WTC11 (cell line): ENCODE results near the gene PLXDC2. TPM values are rescaled to one million over a fixed set of nuclear protein-coding genes. Genes with fewer than 3 reads are reported as not detected.
A peak's percentile ranks its signal among the peaks of the same experiment; 100 is the strongest.

Source experiments
- ATAC-seq: fragments of 200-7000 bp; cut with Tn5 transposase; 2 replicates; pipeline ENCODE4 v1.10.0; 2021; ENCODE audit warnings: mild to moderate bottlenecking, moderate library complexity
- CTCF ChIA-PET: fragments of 300-600 bp; sonication (Branson Sonifier 250); formaldehyde crosslinking; loops from one replicate; lab custom pipeline; 2021; ENCODE audit warnings: antibody characterized with exemption; lab: Charles Lee
- POLR2A ChIA-PET: fragments of 350-600 bp; sonication (Branson Sonifier 250); formaldehyde crosslinking; loops from one replicate; lab custom pipeline; 2021; ENCODE audit warnings: antibody characterized with exemption; lab: Charles Lee
- DNase-seq: peaks from one replicate; pipeline ENCODE4 v3.0.0; 2021; ENCODE audit warnings: low spot score
- H3K27ac Mint-ChIP-seq: 2 replicates; pipeline ENCODE4 v1.8.0; 2021; ENCODE audit warnings: mixed read lengths
- H3K27me3 Mint-ChIP-seq: 2 replicates; pipeline ENCODE4 v1.8.0; 2021; ENCODE audit warnings: low read depth, mild to moderate bottlenecking, moderate library complexity, mixed read lengths
- H3K36me3 Mint-ChIP-seq: 2 replicates; pipeline ENCODE4 v1.8.0; 2021; ENCODE audit warnings: mixed read lengths
- H3K4me1 Mint-ChIP-seq: 2 replicates; pipeline ENCODE4 v1.8.0; 2022; ENCODE audit warnings: mixed read lengths
- H3K4me3 Mint-ChIP-seq: 2 replicates; pipeline ENCODE4 v1.8.0; 2021; ENCODE audit warnings: mild to moderate bottlenecking, moderate library complexity, mixed read lengths
- H3K9me3 Mint-ChIP-seq: 2 replicates; pipeline ENCODE4 v1.8.0; 2021; ENCODE audit warnings: mixed read lengths
- ATF1 ChIP-seq: sonication (generic); formaldehyde crosslinking; IDR thresholded peaks from 2 replicates; pipeline ENCODE4 v1.8.1; 2023; ENCODE audit warnings: mild to moderate bottlenecking, moderate library complexity, missing genetic modification reagents
- FOXJ3 ChIP-seq: sonication (generic); formaldehyde crosslinking; IDR thresholded peaks from 2 replicates; pipeline ENCODE4 v1.9.0; 2021; ENCODE audit warnings: missing genetic modification reagents, mild to moderate bottlenecking, borderline replicate concordance
- FOXP1 ChIP-seq: sonication (generic); formaldehyde crosslinking; IDR thresholded peaks from 2 replicates; pipeline ENCODE4 v1.8.0; 2022; ENCODE audit warnings: missing genetic modification reagents, mild to moderate bottlenecking, moderate library complexity, borderline replicate concordance
- GRHL2 ChIP-seq: fragments of 250-450 bp; sonication (Bioruptor Pico); IDR thresholded peaks from 2 replicates; pipeline ENCODE4 v1.8.0; 2022; ENCODE audit warnings: mild to moderate bottlenecking, moderate library complexity; ENCODE audit not compliant: insufficient replicate concordance, severe bottlenecking
- HMGA2 ChIP-seq: fragments of 250-450 bp; sonication (Bioruptor Pico); IDR thresholded peaks from 2 replicates; pipeline ENCODE4 v1.4.0; 2021; ENCODE audit warnings: mild to moderate bottlenecking, moderate library complexity
- IRF2 ChIP-seq: sonication (generic); formaldehyde crosslinking; IDR thresholded peaks from 2 replicates; pipeline ENCODE4 v1.8.0; 2022; ENCODE audit warnings: low read depth, missing genetic modification reagents, borderline replicate concordance
- JAZF1 ChIP-seq: fragments of 250-450 bp; sonication (Bioruptor Pico); IDR thresholded peaks from 2 replicates; pipeline ENCODE4 v1.9.0; 2021; ENCODE audit warnings: moderate library complexity, mild to moderate bottlenecking, inconsistent platforms
- NR1H2 ChIP-seq: sonication (generic); formaldehyde crosslinking; IDR thresholded peaks from 2 replicates; pipeline ENCODE4 v1.9.0; 2021; ENCODE audit warnings: mild to moderate bottlenecking, moderate library complexity, missing genetic modification reagents
- PRRX2 ChIP-seq: fragments of 250-450 bp; sonication (Bioruptor Pico); IDR thresholded peaks from 2 replicates; pipeline ENCODE4 v1.8.0; 2021; ENCODE audit warnings: mild to moderate bottlenecking
- SP1 ChIP-seq: sonication (generic); formaldehyde crosslinking; conservative IDR thresholded peaks from 2 replicates; pipeline ENCODE4 v1.8.1; 2022; ENCODE audit warnings: missing genetic modification reagents
- ZNF121 ChIP-seq: sonication (generic); formaldehyde crosslinking; IDR thresholded peaks from 2 replicates; pipeline ENCODE4 v1.8.0; 2023; ENCODE audit warnings: missing genetic modification reagents
- ZNF263 ChIP-seq: sonication (generic); formaldehyde crosslinking; IDR thresholded peaks from 2 replicates; pipeline ENCODE4 v1.8.1; 2022; ENCODE audit warnings: low read depth, mild to moderate bottlenecking, moderate library complexity, missing genetic modification reagents
- ZNF423 ChIP-seq: fragments of 250-450 bp; sonication (Bioruptor Pico); IDR thresholded peaks from 2 replicates; pipeline ENCODE4 v2.1.2; 2022; ENCODE audit warnings: mild to moderate bottlenecking, moderate library complexity
- total RNA-seq: library from RNA; stranded (reverse); gene quantifications from 3 replicates; pipeline ENCODE4 v1.2.3, GENCODE V29; 2021
- TF ChIP-seq, protein P1 (sequence below): fragments of 250-450 bp; sonication (Bioruptor Pico); IDR thresholded peaks from 2 replicates; pipeline ENCODE4 v1.9.0; 2021; ENCODE audit warnings: mild to moderate bottlenecking
- TF ChIP-seq, protein P2 (sequence below): sonication (generic); formaldehyde crosslinking; IDR thresholded peaks from 2 replicates; pipeline ENCODE4 v1.8.0; 2022; ENCODE audit warnings: mild to moderate bottlenecking, missing genetic modification reagents
- TF ChIP-seq, protein P3 (sequence below): sonication (generic); formaldehyde crosslinking; IDR thresholded peaks from 2 replicates; pipeline ENCODE4 v1.8.1; 2023; ENCODE audit warnings: mild to moderate bottlenecking, missing genetic modification reagents, moderate library complexity
- TF ChIP-seq, protein P4 (sequence below): sonication (generic); formaldehyde crosslinking; IDR thresholded peaks from 2 replicates; pipeline ENCODE4 v1.8.0; 2023; ENCODE audit warnings: mild to moderate bottlenecking, missing genetic modification reagents
- TF ChIP-seq, protein P5 (sequence below): sonication (generic); formaldehyde crosslinking; IDR thresholded peaks from 2 replicates; pipeline ENCODE4 v1.8.1; 2022; ENCODE audit warnings: low read depth, mild to moderate bottlenecking, moderate library complexity, missing genetic modification reagents, borderline replicate concordance
- TF ChIP-seq, protein P6 (sequence below): sonication (generic); formaldehyde crosslinking; IDR thresholded peaks from 2 replicates; pipeline ENCODE4 v1.8.1; 2023; ENCODE audit warnings: mild to moderate bottlenecking, missing genetic modification reagents, moderate library complexity

The PLXDC2 gene
- total RNA-seq, 1 experiment from 2014 or later = 31.7 TPM

DNA sequence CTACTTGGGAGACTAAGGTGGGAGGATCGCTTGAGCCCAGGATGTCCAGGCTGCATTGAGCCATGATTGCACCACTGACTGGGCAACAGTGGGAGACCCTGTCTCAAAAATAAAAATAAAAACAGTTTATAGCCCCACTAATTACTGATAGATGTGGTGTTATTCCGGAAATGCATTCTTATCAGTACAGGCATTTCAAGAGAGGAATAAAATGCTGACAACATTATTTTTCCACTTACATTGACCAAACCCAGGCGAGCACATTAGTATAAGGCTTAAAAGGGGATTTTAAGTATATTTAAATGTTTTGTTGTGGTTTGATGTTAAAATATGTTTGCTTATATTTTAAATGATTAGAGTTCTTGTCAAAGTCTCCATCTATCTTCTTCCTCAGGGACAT lies 359.5 kb downstream of the PLXDC2 start:
- no peak for DNase-seq
- no peak for ATAC-seq
- Mint-ChIP-seq H3K4me3 (no peak overlapping the region), H3K4me1 (peaks cover 30% of the 10 kb centered on the region), H3K27ac (no peak overlapping the region), H3K36me3 (no peaks in the 10 kb centered on the region)
- ChIA-PET POLR2A (no interaction called here), CTCF (no interaction called here)
- TF ChIP-seq ZNF121 (CRISPR knock-in tag) (no peak), HMGA2 (CRISPR knock-in tag) (no peak), ZNF263 (CRISPR knock-in tag) (no peak), GRHL2 (CRISPR knock-in tag) (no peak), ZNF423 (no peak), NR1H2 (no peak), IRF2 (CRISPR knock-in tag) (no peak), JAZF1 (CRISPR knock-in tag) (no peak)
- TF ChIP-seq, protein P1, sequence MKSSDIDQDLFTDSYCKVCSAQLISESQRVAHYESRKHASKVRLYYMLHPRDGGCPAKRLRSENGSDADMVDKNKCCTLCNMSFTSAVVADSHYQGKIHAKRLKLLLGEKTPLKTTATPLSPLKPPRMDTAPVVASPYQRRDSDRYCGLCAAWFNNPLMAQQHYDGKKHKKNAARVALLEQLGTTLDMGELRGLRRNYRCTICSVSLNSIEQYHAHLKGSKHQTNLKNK (CRISPR knock-in tag) = no peak
- TF ChIP-seq, protein P2, sequence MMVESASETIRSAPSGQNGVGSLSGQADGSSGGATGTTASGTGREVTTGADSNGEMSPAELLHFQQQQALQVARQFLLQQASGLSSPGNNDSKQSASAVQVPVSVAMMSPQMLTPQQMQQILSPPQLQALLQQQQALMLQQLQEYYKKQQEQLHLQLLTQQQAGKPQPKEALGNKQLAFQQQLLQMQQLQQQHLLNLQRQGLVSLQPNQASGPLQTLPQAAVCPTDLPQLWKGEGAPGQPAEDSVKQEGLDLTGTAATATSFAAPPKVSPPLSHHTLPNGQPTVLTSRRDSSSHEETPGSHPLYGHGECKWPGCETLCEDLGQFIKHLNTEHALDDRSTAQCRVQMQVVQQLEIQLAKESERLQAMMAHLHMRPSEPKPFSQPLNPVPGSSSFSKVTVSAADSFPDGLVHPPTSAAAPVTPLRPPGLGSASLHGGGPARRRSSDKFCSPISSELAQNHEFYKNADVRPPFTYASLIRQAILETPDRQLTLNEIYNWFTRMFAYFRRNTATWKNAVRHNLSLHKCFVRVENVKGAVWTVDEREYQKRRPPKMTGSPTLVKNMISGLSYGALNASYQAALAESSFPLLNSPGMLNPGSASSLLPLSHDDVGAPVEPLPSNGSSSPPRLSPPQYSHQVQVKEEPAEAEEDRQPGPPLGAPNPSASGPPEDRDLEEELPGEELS (CRISPR knock-in tag) = no peak
- TF ChIP-seq, protein P3, sequence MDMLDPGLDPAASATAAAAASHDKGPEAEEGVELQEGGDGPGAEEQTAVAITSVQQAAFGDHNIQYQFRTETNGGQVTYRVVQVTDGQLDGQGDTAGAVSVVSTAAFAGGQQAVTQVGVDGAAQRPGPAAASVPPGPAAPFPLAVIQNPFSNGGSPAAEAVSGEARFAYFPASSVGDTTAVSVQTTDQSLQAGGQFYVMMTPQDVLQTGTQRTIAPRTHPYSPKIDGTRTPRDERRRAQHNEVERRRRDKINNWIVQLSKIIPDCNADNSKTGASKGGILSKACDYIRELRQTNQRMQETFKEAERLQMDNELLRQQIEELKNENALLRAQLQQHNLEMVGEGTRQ = no peak
- TF ChIP-seq, all 79 proteins: peak for 0
- Mint-ChIP-seq H3K9me3 (no peaks in the 10 kb centered on the region), H3K27me3 (no peaks in the 10 kb centered on the region)

DNA sequence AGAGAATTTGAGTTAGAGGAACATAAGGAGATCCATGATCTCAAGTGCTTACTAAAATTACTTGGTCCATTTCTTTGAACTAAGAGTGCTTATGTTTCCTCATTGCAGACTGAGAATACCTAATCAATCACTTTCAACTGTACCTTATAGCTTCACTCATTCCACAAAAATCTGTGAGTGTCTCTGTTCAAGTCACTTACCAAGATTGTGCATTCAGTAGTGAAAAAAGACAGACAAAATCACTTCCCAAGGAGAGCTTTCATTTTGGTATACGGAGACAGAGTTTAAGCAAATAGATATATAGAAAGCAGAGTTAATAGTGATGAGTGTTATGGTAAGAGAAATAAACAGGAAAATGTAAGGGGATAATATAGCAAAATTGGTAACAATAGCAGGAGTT lies 364.5 kb downstream of the PLXDC2 start:
- Mint-ChIP-seq H3K4me3 (no peak overlapping the region), H3K27me3 (no peaks in the 10 kb centered on the region), H3K36me3 (no peaks in the 10 kb centered on the region), H3K4me1 (peaks cover 40% of the 10 kb centered on the region), H3K9me3 (no peaks in the 10 kb centered on the region), H3K27ac (peak overlapping the region; percentile 0; the same call in 1 of the 2 replicates)
- CTCF ChIA-PET = no interaction called here
- POLR2A ChIA-PET = no interaction called here
- no peak for DNase-seq
- TF ChIP-seq FOXP1 (CRISPR knock-in tag) (no peak), FOXJ3 (CRISPR knock-in tag) (no peak), JAZF1 (CRISPR knock-in tag) (no peak), ATF1 (CRISPR knock-in tag) (no peak), PRRX2 (CRISPR knock-in tag) (no peak), SP1 (no peak)
- TF ChIP-seq, protein P4, sequence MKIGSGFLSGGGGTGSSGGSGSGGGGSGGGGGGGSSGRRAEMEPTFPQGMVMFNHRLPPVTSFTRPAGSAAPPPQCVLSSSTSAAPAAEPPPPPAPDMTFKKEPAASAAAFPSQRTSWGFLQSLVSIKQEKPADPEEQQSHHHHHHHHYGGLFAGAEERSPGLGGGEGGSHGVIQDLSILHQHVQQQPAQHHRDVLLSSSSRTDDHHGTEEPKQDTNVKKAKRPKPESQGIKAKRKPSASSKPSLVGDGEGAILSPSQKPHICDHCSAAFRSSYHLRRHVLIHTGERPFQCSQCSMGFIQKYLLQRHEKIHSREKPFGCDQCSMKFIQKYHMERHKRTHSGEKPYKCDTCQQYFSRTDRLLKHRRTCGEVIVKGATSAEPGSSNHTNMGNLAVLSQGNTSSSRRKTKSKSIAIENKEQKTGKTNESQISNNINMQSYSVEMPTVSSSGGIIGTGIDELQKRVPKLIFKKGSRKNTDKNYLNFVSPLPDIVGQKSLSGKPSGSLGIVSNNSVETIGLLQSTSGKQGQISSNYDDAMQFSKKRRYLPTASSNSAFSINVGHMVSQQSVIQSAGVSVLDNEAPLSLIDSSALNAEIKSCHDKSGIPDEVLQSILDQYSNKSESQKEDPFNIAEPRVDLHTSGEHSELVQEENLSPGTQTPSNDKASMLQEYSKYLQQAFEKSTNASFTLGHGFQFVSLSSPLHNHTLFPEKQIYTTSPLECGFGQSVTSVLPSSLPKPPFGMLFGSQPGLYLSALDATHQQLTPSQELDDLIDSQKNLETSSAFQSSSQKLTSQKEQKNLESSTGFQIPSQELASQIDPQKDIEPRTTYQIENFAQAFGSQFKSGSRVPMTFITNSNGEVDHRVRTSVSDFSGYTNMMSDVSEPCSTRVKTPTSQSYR = no peak
- no peak for ATAC-seq

DNA sequence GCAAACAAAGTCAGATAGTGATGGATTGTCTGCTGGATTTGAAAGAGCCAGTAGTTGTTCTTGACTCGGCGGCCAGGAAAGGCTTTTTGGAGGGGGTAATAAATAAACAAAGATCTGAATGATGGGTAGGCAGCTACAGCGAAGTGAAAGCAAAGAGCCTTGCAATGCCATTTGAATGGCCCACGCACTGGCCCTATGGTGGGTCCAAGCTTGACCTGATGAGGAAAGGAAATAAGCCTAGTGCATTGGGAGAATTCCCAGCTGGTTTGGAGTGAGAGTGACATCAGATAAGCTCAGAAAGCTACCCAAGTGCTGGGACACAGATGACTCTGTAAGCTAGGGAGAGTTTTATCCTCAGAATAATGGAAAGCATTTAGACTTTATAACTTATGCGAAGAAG lies 365.2 kb downstream of the PLXDC2 start:
- Mint-ChIP-seq H3K36me3 (peaks cover 3% of the 10 kb centered on the region), H3K27ac (no peak overlapping the region)
- DNase-seq = no peak
- no peak for TF ChIP-seq FOXJ3 (CRISPR knock-in tag)
- TF ChIP-seq, protein P5, sequence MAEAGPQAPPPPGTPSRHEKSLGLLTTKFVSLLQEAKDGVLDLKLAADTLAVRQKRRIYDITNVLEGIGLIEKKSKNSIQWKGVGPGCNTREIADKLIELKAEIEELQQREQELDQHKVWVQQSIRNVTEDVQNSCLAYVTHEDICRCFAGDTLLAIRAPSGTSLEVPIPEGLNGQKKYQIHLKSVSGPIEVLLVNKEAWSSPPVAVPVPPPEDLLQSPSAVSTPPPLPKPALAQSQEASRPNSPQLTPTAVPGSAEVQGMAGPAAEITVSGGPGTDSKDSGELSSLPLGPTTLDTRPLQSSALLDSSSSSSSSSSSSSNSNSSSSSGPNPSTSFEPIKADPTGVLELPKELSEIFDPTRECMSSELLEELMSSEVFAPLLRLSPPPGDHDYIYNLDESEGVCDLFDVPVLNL (CRISPR knock-in tag) = no peak
- TF ChIP-seq, protein P6, sequence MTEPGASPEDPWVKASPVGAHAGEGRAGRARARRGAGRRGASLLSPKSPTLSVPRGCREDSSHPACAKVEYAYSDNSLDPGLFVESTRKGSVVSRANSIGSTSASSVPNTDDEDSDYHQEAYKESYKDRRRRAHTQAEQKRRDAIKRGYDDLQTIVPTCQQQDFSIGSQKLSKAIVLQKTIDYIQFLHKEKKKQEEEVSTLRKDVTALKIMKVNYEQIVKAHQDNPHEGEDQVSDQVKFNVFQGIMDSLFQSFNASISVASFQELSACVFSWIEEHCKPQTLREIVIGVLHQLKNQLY (CRISPR knock-in tag) = no peak
- TF ChIP-seq, all 79 proteins: peak for 0
- Mint-ChIP-seq H3K4me1 (peaks cover 40% of the 10 kb centered on the region), H3K27me3 (no peaks in the 10 kb centered on the region), H3K4me3 (no peak overlapping the region), H3K9me3 (peaks cover 2% of the 10 kb centered on the region)
- ATAC-seq = peak; percentile 50; the same call in 1 of the 2 replicates
- ChIA-PET POLR2A (no interaction called here), CTCF (interaction anchor here (0.5 kb wide), 1 partner anchor 27 kb away, joined by 3 read pairs; no protein-coding TSS in a partner anchor)
